Activated CD4-positive, alpha-beta T cell treated with anti-CD3 and anti-CD28 coated beads for 4 hours (primary cell): ENCODE data around the gene GGA2.
"Not testable (repeated sequence)": the region's sequence is repeated elsewhere in the genome, so short reads cannot be mapped to it uniquely, and the experiment has no call there.

Source experiments
- DNase-seq, 2 donors: peaks; one replicate each; pipeline ENCODE4 v3.0.0-alpha.2; 2020

Gene GGA2

GRCh38 chr16:23501291-23501690 is 9.0 kb downstream of the GGA2 start:
- DNase-seq: no peak

GRCh38 chr16:23500862-23501225 is 9.4 kb downstream of the GGA2 start:
- no peak for DNase-seq

- no peak for DNase-seq
Measured at GRCh38 chr16:23500212-23500861, 10.0 kb downstream of the GGA2 start.

- DNase-seq: no peak
Measured at GRCh38 chr16:23499801-23500200, 10.5 kb downstream of the GGA2 start.

- no peak for DNase-seq
Measured at GRCh38 chr16:23498863-23499262, 11.4 kb downstream of the GGA2 start.

- no peak for DNase-seq
Measured at GRCh38 chr16:23497543-23497868, 12.8 kb downstream of the GGA2 start.

- DNase-seq: no peak
Measured at GRCh38 chr16:23496821-23497542, 13.3 kb downstream of the GGA2 start.

GRCh38 chr16:23495671-23496070 is 14.6 kb downstream of the GGA2 start:
- DNase-seq: no peak

- DNase-seq: no peak
Measured at GRCh38 chr16:23494188-23494587, 16.1 kb downstream of the GGA2 start.

- DNase-seq: no peak
Measured at GRCh38 chr16:23491490-23492391, 18.6 kb downstream of the GGA2 start.

- no peak for DNase-seq
Measured at GRCh38 chr16:23486480-23486879, 23.8 kb downstream of the GGA2 start.

- DNase-seq: no peak
Measured at GRCh38 chr16:23485841-23486240, 24.5 kb downstream of the GGA2 start.

- no peak for DNase-seq
Measured at GRCh38 chr16:23485257-23485614, 25.1 kb downstream of the GGA2 start.

- DNase-seq: no peak
Measured at GRCh38 chr16:23484510-23485256, 25.6 kb downstream of the GGA2 start.

- DNase-seq: not testable (repeated sequence)
Measured at GRCh38 chr16:23483492-23483891, 26.8 kb downstream of the GGA2 start.

- no peak for DNase-seq
Measured at GRCh38 chr16:23482778-23483177, 27.5 kb downstream of the GGA2 start.

- DNase-seq: no peak
Measured at GRCh38 chr16:23480257-23480656, 30.0 kb downstream of the GGA2 start.

GRCh38 chr16:23479138-23479537 is 31.2 kb downstream of the GGA2 start:
- no peak for DNase-seq

GRCh38 chr16:23478566-23478965 is 31.7 kb downstream of the GGA2 start:
- no peak for DNase-seq

- no peak for DNase-seq
Measured at GRCh38 chr16:23476289-23476688, 34.0 kb downstream of the GGA2 start.

- DNase-seq: no peak
Measured at GRCh38 chr16:23469814-23470213, 40.5 kb downstream of the GGA2 start.

- DNase-seq: no peak
Measured at GRCh38 chr16:23466162-23466885, 44.0 kb downstream of the GGA2 start.

- DNase-seq: no peak
Measured at GRCh38 chr16:23465179-23465578, 45.1 kb downstream of the GGA2 start.
